GM12872 (cell line): Measurements from ENCODE around the gene CEP85.

Source experiments
- CTCF ChIP-seq: IDR thresholded peaks from 3 replicates; pipeline ENCODE4 v1.5.1; 2011; ENCODE audit warnings: low read depth, mild to moderate bottlenecking, low read length, moderate library complexity; ENCODE audit not compliant: insufficient read depth

Gene CEP85

GRCh38 chr1:26306290-26307229 is 72.6 kb downstream of the CEP85 start, which contains the start of gene UBXN11:
Gene UBXN11 (minus strand): TSS chr1:26306636. CDS start chr1:26302883, 3,753 bp downstream.
- no peak for TF ChIP-seq CTCF

GRCh38 chr1:26307363-26307781 is 73.4 kb downstream of the CEP85 start:
- no peak for TF ChIP-seq CTCF

- no peak for TF ChIP-seq CTCF
Measured at GRCh38 chr1:26314501-26314900, 80.5 kb downstream of the CEP85 start.

GRCh38 chr1:26315874-26316850 is 82.2 kb downstream of the CEP85 start:
- no peak for TF ChIP-seq CTCF

- TF ChIP-seq CTCF = no peak
Measured at GRCh38 chr1:26317146-26317545, 83.1 kb downstream of the CEP85 start.

- no peak for TF ChIP-seq CTCF
Measured at GRCh38 chr1:26317612-26318337, 83.8 kb downstream of the CEP85 start, which contains the start of gene CD52. Gene CD52 (plus strand): TSS chr1:26317958. CDS start chr1:26318018, 60 bp downstream.
